Natural killer cell (primary cell): ENCODE results near the gene TMC1. TPM values are rescaled to one million over a fixed set of nuclear protein-coding genes. Genes with fewer than 3 reads are reported as not detected.

Experiments
- ATAC-seq, 3 donors: fragments of 150-1000 bp in 2 of 3; fragments of 200-7000 bp in 1 of 3; cut with Tn5 transposase; 1 replicate in 1 of 3; 2 replicates in 2 of 3; pipeline ENCODE4 v1.10.0; 2021; ENCODE audit warnings: mild to moderate bottlenecking in 2 of 3, moderate library complexity in 2 of 3
- DNase-seq, 2 donors: peaks; one replicate each; pipeline versions ENCODE4 v3.0.0 to v3.0.0-alpha.2; 2013 to 2021; ENCODE audit warnings: mixed read lengths in 1 of 2
- H3K27ac ChIP-seq: one replicate; pipeline ENCODE4 v1.5.1; 2013; ENCODE audit warnings: mild to moderate bottlenecking, low read length
- H3K27me3 ChIP-seq: one replicate; pipeline ENCODE4 v1.6.1; 2013; ENCODE audit warnings: low read length; ENCODE audit not compliant: control insufficient read depth, insufficient read depth
- H3K36me3 ChIP-seq: one replicate; pipeline ENCODE4 v1.6.1; 2013; ENCODE audit warnings: low read length; ENCODE audit not compliant: control insufficient read depth, insufficient read depth
- H3K4me1 ChIP-seq: one replicate; pipeline ENCODE4 v1.6.1; 2013; ENCODE audit warnings: low read length; ENCODE audit not compliant: control insufficient read depth, insufficient read depth
- H3K4me3 ChIP-seq: one replicate; pipeline ENCODE4 v1.5.1; 2013; ENCODE audit warnings: low read length
- H3K9me3 ChIP-seq: one replicate; pipeline ENCODE4 v1.6.1; 2013; ENCODE audit warnings: low read length; ENCODE audit not compliant: control insufficient read depth, insufficient read depth
- H3K27ac Mint-ChIP-seq, 2 donors: one replicate each; pipeline ENCODE4 v1.8.0; 2022; ENCODE audit warnings: mild to moderate bottlenecking in 2 of 2, mixed read lengths in 2 of 2, moderate library complexity in 1 of 2
- H3K27me3 Mint-ChIP-seq, 2 donors: one replicate each; pipeline ENCODE4 v1.8.0; 2022; ENCODE audit warnings: low read depth in 2 of 2, mixed read lengths in 2 of 2
- H3K36me3 Mint-ChIP-seq: one replicate; pipeline ENCODE4 v1.8.0; 2022; ENCODE audit warnings: mixed read lengths
- H3K4me1 Mint-ChIP-seq, 2 donors: one replicate each; pipeline ENCODE4 v1.8.0; 2022; ENCODE audit warnings: mixed read lengths in 2 of 2
- H3K4me3 Mint-ChIP-seq: one replicate; pipeline ENCODE4 v1.8.0; 2022; ENCODE audit warnings: mild to moderate bottlenecking, moderate library complexity, mixed read lengths
- H3K9me3 Mint-ChIP-seq, 2 donors: one replicate each; pipeline ENCODE4 v1.8.0; 2022; ENCODE audit warnings: mixed read lengths in 2 of 2
- WGBS: methylation state at CpG from one replicate; pipeline ENCODE4 v1.1.7; 2013; ENCODE audit warnings: missing lambda C conversion rate; ENCODE audit not compliant: insufficient coverage; 5-methylcytosine and 5-hydroxymethylcytosine counted together
- intact Hi-C: fragments of 100-400 bp; cut with micrococcal nuclease; formaldehyde crosslinking; loops from one replicate; pipeline ENCODE4 v1.14.2; 2022
- total RNA-seq, 4 donors: library from RNA; stranded (reverse); fragments of 120-200 nt in 1 of 4; gene quantifications; one replicate each; pipeline versions ENCODE4 v1.2.3 to v1.2.4, GENCODE V29; 2013 to 2022
- TF ChIP-seq, protein P1 (sequence below): fragments of 200-600 bp; IDR thresholded peaks from one replicate; pipeline ENCODE4 v1.8.0; 2022; ENCODE audit warnings: antibody characterized with exemption

TMC1 gene
- total RNA-seq, 3 donors from 2014 or later (not counting 1 experiment from before 2014, with no cell fraction given): not detected

DNA sequence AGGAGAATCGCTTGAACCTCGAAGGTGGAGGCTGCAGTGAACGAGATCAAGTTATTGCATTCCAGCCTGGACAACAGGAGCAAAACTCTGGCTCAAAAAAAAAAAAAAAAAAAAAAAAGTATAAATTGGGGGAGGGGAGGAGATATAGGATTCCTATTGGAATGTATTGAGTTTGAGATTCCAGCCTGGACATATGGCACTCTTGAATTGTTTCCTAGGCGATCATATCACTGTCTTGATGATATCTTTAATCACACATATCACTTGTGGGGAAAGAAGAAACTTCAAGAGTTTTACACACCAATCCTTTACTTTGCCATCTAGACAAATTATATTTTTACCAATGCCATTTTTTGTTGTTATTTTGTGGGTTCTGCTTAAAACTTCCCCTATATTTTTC, 42.4 kb downstream of the TMC1 start:
- Mint-ChIP-seq H3K27ac (no peak overlapping the region), H3K4me1 (no peaks in the 10 kb centered on the region), H3K36me3 (no peaks in the 10 kb centered on the region), H3K27me3 (peaks cover 11 to 12% of the 10 kb centered on the region in 2 donors), H3K9me3 (no peaks in the 10 kb centered on the region), H3K4me3 (no peak overlapping the region)
- ATAC-seq (no peak), DNase-seq (no peak)
- no peak overlapping the region for H3K27ac ChIP-seq
- H3K4me1 ChIP-seq: no peaks in the 10 kb centered on the region
- no peaks in the 10 kb centered on the region for H3K9me3 ChIP-seq
- H3K36me3 ChIP-seq: no peaks in the 10 kb centered on the region
- WGBS: 93% methylated on average over 3 of the region's 4 CpGs
- TF ChIP-seq, protein P1, sequence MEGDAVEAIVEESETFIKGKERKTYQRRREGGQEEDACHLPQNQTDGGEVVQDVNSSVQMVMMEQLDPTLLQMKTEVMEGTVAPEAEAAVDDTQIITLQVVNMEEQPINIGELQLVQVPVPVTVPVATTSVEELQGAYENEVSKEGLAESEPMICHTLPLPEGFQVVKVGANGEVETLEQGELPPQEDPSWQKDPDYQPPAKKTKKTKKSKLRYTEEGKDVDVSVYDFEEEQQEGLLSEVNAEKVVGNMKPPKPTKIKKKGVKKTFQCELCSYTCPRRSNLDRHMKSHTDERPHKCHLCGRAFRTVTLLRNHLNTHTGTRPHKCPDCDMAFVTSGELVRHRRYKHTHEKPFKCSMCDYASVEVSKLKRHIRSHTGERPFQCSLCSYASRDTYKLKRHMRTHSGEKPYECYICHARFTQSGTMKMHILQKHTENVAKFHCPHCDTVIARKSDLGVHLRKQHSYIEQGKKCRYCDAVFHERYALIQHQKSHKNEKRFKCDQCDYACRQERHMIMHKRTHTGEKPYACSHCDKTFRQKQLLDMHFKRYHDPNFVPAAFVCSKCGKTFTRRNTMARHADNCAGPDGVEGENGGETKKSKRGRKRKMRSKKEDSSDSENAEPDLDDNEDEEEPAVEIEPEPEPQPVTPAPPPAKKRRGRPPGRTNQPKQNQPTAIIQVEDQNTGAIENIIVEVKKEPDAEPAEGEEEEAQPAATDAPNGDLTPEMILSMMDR: no peak
- intact Hi-C loops: no loop called here
- H3K4me3 ChIP-seq: no peak overlapping the region
- no peaks in the 10 kb centered on the region for H3K27me3 ChIP-seq

DNA sequence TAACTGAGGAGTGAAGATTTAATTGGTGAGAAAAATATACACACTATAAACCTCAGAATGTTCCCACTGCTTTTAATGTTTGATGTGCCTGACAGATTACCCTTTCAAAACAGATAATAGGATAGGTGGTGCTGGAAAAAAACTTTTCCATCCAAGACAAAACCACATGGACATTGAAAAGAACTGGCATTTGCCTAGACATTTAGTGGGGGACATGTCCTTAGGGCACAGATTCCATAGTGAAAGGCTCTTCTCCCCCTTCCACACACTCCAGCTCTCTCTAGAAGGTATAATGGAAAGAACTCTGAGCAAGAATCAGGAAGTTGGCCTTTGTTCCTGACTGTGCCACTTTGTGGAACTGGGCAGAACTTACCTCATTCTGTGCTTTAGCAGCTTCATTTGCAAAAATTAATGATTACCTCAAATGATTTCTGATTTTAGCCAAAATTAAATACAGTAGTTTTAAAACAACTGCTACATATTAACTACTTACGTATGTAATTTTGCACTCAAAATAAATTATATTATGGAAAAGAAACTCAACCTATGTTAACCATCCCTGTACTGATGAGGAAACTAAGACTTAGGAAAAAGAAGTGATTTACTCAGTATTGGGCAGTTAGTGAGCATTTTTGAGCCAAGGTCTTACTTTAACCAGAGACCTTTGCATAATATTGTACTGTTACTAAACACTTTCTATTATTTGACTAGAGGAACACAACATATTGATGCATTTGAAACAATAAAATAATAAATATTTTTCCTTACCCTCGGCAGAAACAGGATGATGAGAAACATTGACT, 43.3 kb downstream of the TMC1 start:
- Histone ChIP-seq H3K4me1 (no peaks in the 10 kb centered on the region), H3K4me3 (no peak overlapping the region), H3K9me3 (no peaks in the 10 kb centered on the region), H3K27me3 (no peaks in the 10 kb centered on the region), H3K36me3 (no peaks in the 10 kb centered on the region), H3K27ac (no peak overlapping the region)
- no peak overlapping the region for H3K4me3 Mint-ChIP-seq
- H3K27me3 Mint-ChIP-seq: peaks cover 14 to 21% of the 10 kb centered on the region in 2 donors
- ATAC-seq (no peak), DNase-seq (no peak)
- WGBS: no CpG with 5 or more reads among the region's 2 CpGs
- H3K27ac Mint-ChIP-seq: no peak overlapping the region
- TF ChIP-seq, protein P1: no peak
- no peaks in the 10 kb centered on the region for H3K36me3 Mint-ChIP-seq
- no peaks in the 10 kb centered on the region for H3K4me1 Mint-ChIP-seq
- intact Hi-C loops: no loop called here
- no peaks in the 10 kb centered on the region for H3K9me3 Mint-ChIP-seq

DNA sequence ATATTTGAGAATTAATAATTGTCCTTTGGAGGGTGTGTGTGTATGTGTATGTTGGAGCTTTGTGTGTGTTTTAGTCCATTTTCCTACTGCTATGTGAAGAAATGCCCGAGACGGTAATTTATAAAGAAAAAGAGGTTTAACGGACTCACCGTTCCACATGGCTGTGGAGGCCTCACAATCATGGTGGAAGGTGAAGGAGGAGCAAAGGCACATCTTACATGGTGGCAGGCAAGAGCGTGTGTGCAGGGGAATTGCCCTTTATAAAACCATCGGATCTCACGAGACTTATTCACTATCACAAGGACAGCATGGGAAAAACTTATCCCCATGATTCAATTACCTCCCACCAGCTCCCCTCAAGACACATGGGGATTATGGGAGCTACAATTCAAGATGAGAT, 44.1 kb downstream of the TMC1 start:
- no peak overlapping the region for H3K4me3 ChIP-seq
- Mint-ChIP-seq H3K4me3 (no peak overlapping the region), H3K27me3 (peaks cover 17 to 26% of the 10 kb centered on the region in 2 donors), H3K4me1 (no peaks in the 10 kb centered on the region), H3K9me3 (no peaks in the 10 kb centered on the region), H3K36me3 (no peaks in the 10 kb centered on the region), H3K27ac (no peak overlapping the region)
- no peaks in the 10 kb centered on the region for H3K27me3 ChIP-seq
- H3K36me3 ChIP-seq: no peaks in the 10 kb centered on the region
- no peak for ATAC-seq
- TF ChIP-seq, protein P1: no peak
- no peak for DNase-seq
- intact Hi-C loops: no loop called here
- no peak overlapping the region for H3K27ac ChIP-seq
- H3K4me1 ChIP-seq: no peaks in the 10 kb centered on the region
- WGBS: 94% methylated on average over 5 of the region's 7 CpGs
- H3K9me3 ChIP-seq: no peaks in the 10 kb centered on the region
